CD14-positive monocyte (primary cell): ENCODE measurements around the gene PLAC8L1. TPM values are rescaled to one million over a fixed set of nuclear protein-coding genes. Genes with fewer than 3 reads are reported as not detected.
A peak's percentile ranks its signal among the peaks of the same experiment; 100 is the strongest.

Source experiments
- DNase-seq, 3 donors: peaks; one replicate each; pipeline ENCODE4 v3.0.0-alpha.2; 2011 to 2022
- H2AFZ ChIP-seq: 2 replicates; pipeline ENCODE4 v1.6.0; 2012; ENCODE audit warnings: mild to moderate bottlenecking, low read depth, low read length, inconsistent platforms; ENCODE audit not compliant: insufficient read depth, poor library complexity, severe bottlenecking
- H3K27ac ChIP-seq, 2 donors: 1 replicate in 1 of 2; 2 replicates in 1 of 2; pipeline ENCODE4 v1.5.1; 2012 to 2013; ENCODE audit warnings: low read length in 2 of 2, control low read depth in 1 of 2, inconsistent platforms in 1 of 2, low read depth in 1 of 2, mild to moderate bottlenecking in 1 of 2
- H3K27me3 ChIP-seq, 2 donors: one replicate each; pipeline versions ENCODE4 v1.6.0 to v1.6.1; 2011 to 2013; ENCODE audit warnings: low read length in 2 of 2; ENCODE audit not compliant: control insufficient read depth in 2 of 2, insufficient read depth in 2 of 2
- H3K36me3 ChIP-seq, 2 donors: replicated peaks in 1 of 2; 1 replicate in 1 of 2; 2 replicates in 1 of 2; pipeline versions ENCODE4 v1.5.1 to v1.6.1; 2012 to 2013; ENCODE audit warnings: low read length in 2 of 2, control low read depth in 1 of 2, inconsistent platforms in 1 of 2, mild to moderate bottlenecking in 1 of 2; ENCODE audit not compliant: insufficient read depth in 2 of 2, control insufficient read depth in 1 of 2
- H3K4me1 ChIP-seq, 2 donors: 1 replicate in 1 of 2; 2 replicates in 1 of 2; pipeline versions ENCODE4 v1.5.1 to v1.6.1; 2012 to 2013; ENCODE audit warnings: low read length in 2 of 2, control low read depth in 1 of 2, inconsistent platforms in 1 of 2, mild to moderate bottlenecking in 1 of 2, moderate library complexity in 1 of 2; ENCODE audit not compliant: insufficient read depth in 2 of 2, control insufficient read depth in 1 of 2
- H3K4me2 ChIP-seq: replicated peaks from 2 replicates; pipeline ENCODE3; 2012; ENCODE audit warnings: low read length, moderate library complexity, mild to moderate bottlenecking; ENCODE audit not compliant: poor library complexity, severe bottlenecking; ENCODE audit errors: extremely low read depth
- H3K4me3 ChIP-seq, 3 experiments: fragments of 200-600 bp in 1 of 3; sonication (generic) in 1 of 3; replicated peaks in 1 of 3; 1 replicate in 2 of 3; 2 replicates in 1 of 3; pipeline ENCODE4 v1.5.1; 2011 to 2013; ENCODE audit warnings: low read length in 3 of 3, mild to moderate bottlenecking in 3 of 3, control low read depth in 2 of 3, low read depth in 2 of 3, inconsistent platforms in 1 of 3, moderate library complexity in 1 of 3
- H3K79me2 ChIP-seq: 2 replicates; pipeline ENCODE4 v1.6.0; 2012; ENCODE audit warnings: mild to moderate bottlenecking, control low read depth, inconsistent platforms, low read length, moderate library complexity; ENCODE audit not compliant: insufficient read depth
- H3K9ac ChIP-seq: 2 replicates; pipeline ENCODE4 v1.6.0; 2017; ENCODE audit warnings: low read length, mild to moderate bottlenecking; ENCODE audit not compliant: insufficient read depth, poor library complexity, severe bottlenecking
- H3K9me3 ChIP-seq, 2 donors: replicated peaks in 1 of 2; 1 replicate in 1 of 2; 2 replicates in 1 of 2; pipeline versions ENCODE4 v1.5.1 to v1.6.1; 2012 to 2013; ENCODE audit warnings: low read length in 2 of 2, control low read depth in 1 of 2; ENCODE audit not compliant: control insufficient read depth in 1 of 2, insufficient read depth in 1 of 2
- H4K20me1 ChIP-seq: 2 replicates; pipeline ENCODE4 v1.6.0; 2012; ENCODE audit warnings: mild to moderate bottlenecking, low read length, control low read depth, moderate library complexity; ENCODE audit not compliant: insufficient read depth
- H3K27ac Mint-ChIP-seq, 7 donors: one replicate each; pipeline ENCODE4 v1.8.0; 2020; ENCODE audit warnings: mild to moderate bottlenecking in 7 of 7, mixed read lengths in 7 of 7, moderate library complexity in 6 of 7, inconsistent platforms in 2 of 7
- H3K27me3 Mint-ChIP-seq, 3 donors: one replicate each; pipeline ENCODE4 v1.8.0; 2021 to 2022; ENCODE audit warnings: low read depth in 3 of 3, mild to moderate bottlenecking in 3 of 3, mixed read lengths in 3 of 3, moderate library complexity in 3 of 3, inconsistent platforms in 1 of 3
- H3K36me3 Mint-ChIP-seq, 2 donors: one replicate each; pipeline ENCODE4 v1.8.0; 2020; ENCODE audit warnings: mixed read lengths in 2 of 2, inconsistent platforms in 1 of 2, mild to moderate bottlenecking in 1 of 2
- H3K4me1 Mint-ChIP-seq: one replicate; pipeline ENCODE4 v1.8.0; 2020; ENCODE audit warnings: mild to moderate bottlenecking, mixed read lengths
- H3K4me3 Mint-ChIP-seq, 2 donors: one replicate each; pipeline ENCODE4 v1.8.0; 2020; ENCODE audit warnings: mild to moderate bottlenecking in 2 of 2, mixed read lengths in 2 of 2, moderate library complexity in 1 of 2
- H3K9me3 Mint-ChIP-seq, 7 donors: one replicate each; pipeline ENCODE4 v1.8.0; 2020 to 2022; ENCODE audit warnings: mixed read lengths in 7 of 7, mild to moderate bottlenecking in 6 of 7, moderate library complexity in 6 of 7, inconsistent platforms in 2 of 7
- WGBS: methylation state at CpG from one replicate; pipeline ENCODE4 v1.1.5; 2013; ENCODE audit warnings: missing lambda C conversion rate; ENCODE audit not compliant: insufficient coverage; 5-methylcytosine and 5-hydroxymethylcytosine counted together
- intact Hi-C, 2 donors: fragments of 100-400 bp; cut with micrococcal nuclease; formaldehyde crosslinking; loops; one replicate each; pipeline versions ENCODE4 v1.15.0 to v1.15.1; 2023
- polyA plus RNA-seq, 3 donors: library from polyadenylated mRNA; depleted of rRNA in 1 of 3; unstranded in 2 of 3; stranded (reverse) in 1 of 3; fragments of 300-500 nt in 2 of 3; fragments of >200 nt in 1 of 3; fragmentation: Illumina TruSeq in 2 of 3; gene quantifications; 1 replicate in 2 of 3; 2 replicates in 1 of 3; pipeline ENCODE4 v1.2.3, GENCODE V29; 2012 to 2021
- TF ChIP-seq, protein P1 (sequence below): fragments of 200-600 bp; IDR thresholded peaks from one replicate; pipeline ENCODE4 v1.8.0; 2022; ENCODE audit warnings: antibody characterized with exemption, mild to moderate bottlenecking

Gene PLAC8L1
- polyA plus RNA-seq, 3 donors, result not detected

DNA sequence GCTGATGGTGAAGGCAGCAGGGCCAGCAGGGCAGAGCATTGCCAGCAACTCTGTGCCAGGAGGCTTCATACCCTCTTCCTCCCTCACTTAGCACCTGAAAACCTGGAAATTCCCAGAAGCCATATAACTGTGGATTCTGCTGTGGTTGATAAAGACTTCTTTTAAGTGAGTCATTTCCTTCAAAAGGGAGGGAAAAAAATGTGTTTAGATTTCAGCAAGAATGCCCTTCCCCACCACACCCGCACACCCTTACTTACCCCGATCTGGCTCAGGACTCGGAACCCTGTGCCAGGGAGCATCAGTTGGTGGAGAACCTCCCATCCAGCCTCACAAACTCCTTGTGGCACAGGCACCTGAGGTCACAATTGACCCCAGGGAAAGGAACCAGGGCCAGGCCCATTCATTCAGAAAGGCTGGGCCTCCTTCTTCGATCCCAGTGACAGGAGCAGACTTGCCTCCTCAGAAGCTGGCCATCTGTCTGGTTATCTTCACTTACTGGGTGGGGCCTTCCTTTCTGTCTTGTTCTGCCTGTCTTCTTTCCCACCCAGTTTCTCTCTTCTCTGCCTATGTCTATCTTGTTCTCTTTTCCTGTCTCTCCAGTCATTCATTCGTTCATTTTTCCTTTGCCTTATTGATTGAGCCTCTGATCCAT, 62.6 kb downstream of the PLAC8L1 start:
- Histone ChIP-seq H3K9me3 (no peaks in the 10 kb centered on the region), H3K27me3 (no peaks in the 10 kb centered on the region), H3K27ac (no peak overlapping the region), H3K9ac (no peak overlapping the region), H4K20me1 (no peaks in the 10 kb centered on the region), H3K36me3 (no peaks in the 10 kb centered on the region), H2AFZ (no peak overlapping the region), H3K4me3 (no peak overlapping the region), H3K79me2 (no peaks in the 10 kb centered on the region), H3K4me2 (no peak overlapping the region), H3K4me1 (peaks cover 20 to 30% of the 10 kb centered on the region in 2 donors)
- peak in 1 of 3 donors; percentile 11 for DNase-seq
- Mint-ChIP-seq H3K27ac (no peak overlapping the region), H3K9me3 (no peaks in the 10 kb centered on the region), H3K4me1 (peaks cover 35% of the 10 kb centered on the region), H3K4me3 (no peak overlapping the region), H3K36me3 (no peaks in the 10 kb centered on the region), H3K27me3 (peaks cover 0 to 11% (median 3%) of the 10 kb centered on the region in 3 donors)
- TF ChIP-seq, protein P1, sequence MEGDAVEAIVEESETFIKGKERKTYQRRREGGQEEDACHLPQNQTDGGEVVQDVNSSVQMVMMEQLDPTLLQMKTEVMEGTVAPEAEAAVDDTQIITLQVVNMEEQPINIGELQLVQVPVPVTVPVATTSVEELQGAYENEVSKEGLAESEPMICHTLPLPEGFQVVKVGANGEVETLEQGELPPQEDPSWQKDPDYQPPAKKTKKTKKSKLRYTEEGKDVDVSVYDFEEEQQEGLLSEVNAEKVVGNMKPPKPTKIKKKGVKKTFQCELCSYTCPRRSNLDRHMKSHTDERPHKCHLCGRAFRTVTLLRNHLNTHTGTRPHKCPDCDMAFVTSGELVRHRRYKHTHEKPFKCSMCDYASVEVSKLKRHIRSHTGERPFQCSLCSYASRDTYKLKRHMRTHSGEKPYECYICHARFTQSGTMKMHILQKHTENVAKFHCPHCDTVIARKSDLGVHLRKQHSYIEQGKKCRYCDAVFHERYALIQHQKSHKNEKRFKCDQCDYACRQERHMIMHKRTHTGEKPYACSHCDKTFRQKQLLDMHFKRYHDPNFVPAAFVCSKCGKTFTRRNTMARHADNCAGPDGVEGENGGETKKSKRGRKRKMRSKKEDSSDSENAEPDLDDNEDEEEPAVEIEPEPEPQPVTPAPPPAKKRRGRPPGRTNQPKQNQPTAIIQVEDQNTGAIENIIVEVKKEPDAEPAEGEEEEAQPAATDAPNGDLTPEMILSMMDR, result no peak
- intact Hi-C loops, result loop anchor here in 1 of 2 donors (10.0 kb wide), 1 partner anchor 358 kb away; no protein-coding TSS in a partner anchor
- 51% methylated on average over 5 of the region's 5 CpGs for WGBS

DNA sequence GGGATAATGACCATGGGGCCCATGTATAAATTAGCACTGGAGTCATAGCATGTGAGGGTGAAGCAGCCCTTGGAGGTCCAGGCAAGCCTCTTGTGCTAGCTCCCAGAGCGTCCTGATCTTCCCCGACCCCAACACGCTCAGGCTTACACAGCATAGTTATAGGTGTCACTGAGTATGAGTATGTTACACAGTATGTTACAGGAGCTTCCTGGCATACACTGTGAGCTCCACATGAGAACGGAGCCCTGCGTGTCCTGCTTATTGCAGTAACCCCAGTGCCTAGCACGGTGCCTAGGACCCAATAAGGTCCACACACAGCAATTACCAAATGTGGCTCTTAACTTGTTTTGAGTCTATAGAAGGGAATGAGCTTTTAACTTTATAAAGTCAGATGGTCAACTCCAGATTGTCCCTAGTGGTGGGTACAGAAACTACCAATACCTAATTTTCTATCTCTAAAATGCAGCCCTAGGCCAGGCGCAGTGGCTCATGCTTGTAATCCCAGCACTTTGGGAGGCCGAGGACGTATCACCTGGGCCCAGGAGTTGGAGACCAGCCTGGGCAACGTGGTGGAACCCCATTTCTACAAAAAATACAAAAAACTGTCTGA, 64.1 kb downstream of the PLAC8L1 start:
- H3K4me3 Mint-ChIP-seq, result no peak overlapping the region
- DNase-seq, result no peak
- no peak overlapping the region for H3K27ac ChIP-seq
- H3K4me1 ChIP-seq, result peaks cover 20 to 30% of the 10 kb centered on the region in 2 donors
- H3K9me3 ChIP-seq, result no peaks in the 10 kb centered on the region
- TF ChIP-seq, protein P1, result peak; percentile 47
- no peak overlapping the region for H3K27ac Mint-ChIP-seq
- 96% methylated on average over 4 of the region's 10 CpGs for WGBS
- H3K4me1 Mint-ChIP-seq, result peaks cover 38% of the 10 kb centered on the region
- H3K4me2 ChIP-seq, result no peak overlapping the region
- H3K4me3 ChIP-seq, result no peak overlapping the region
- H3K79me2 ChIP-seq, result no peaks in the 10 kb centered on the region
- intact Hi-C loops, result loop anchor here in 1 of 2 donors (10.0 kb wide), 1 partner anchor 356 kb away; no protein-coding TSS in a partner anchor
- H2AFZ ChIP-seq, result no peak overlapping the region
- no peaks in the 10 kb centered on the region for H3K27me3 ChIP-seq
- H3K9me3 Mint-ChIP-seq, result no peaks in the 10 kb centered on the region
- H3K27me3 Mint-ChIP-seq, result peaks cover 0 to 9% (median 3%) of the 10 kb centered on the region in 3 donors
- no peaks in the 10 kb centered on the region for H3K36me3 Mint-ChIP-seq
- no peaks in the 10 kb centered on the region for H3K36me3 ChIP-seq
- no peaks in the 10 kb centered on the region for H4K20me1 ChIP-seq
- H3K9ac ChIP-seq, result no peak overlapping the region
